MM.1S (cell line): ENCODE data around the gene XYLT2.

Source experiments
- DNase-seq: peaks from one replicate; pipeline ENCODE4 v3.0.0-alpha.2; 2015
- H2AFZ ChIP-seq: fragments of 300-600 bp; sonication (generic); 2 replicates; pipeline ENCODE4 v1.6.0; 2016; ENCODE audit warnings: antibody characterized with exemption, low read length
- H3F3A ChIP-seq: fragments of 300-600 bp; sonication (generic); 2 replicates; pipeline ENCODE4 v1.6.1; 2016; ENCODE audit warnings: mild to moderate bottlenecking, antibody characterized with exemption, low read length, moderate library complexity, mixed read lengths; ENCODE audit not compliant: insufficient read depth
- H3K27ac ChIP-seq: fragments of 300-600 bp; sonication (generic); 2 replicates; pipeline ENCODE4 v1.5.1; 2016; ENCODE audit warnings: mild to moderate bottlenecking, low read length
- H3K27me3 ChIP-seq: fragments of 300-600 bp; sonication (generic); replicated peaks from 2 replicates; pipeline ENCODE4 v1.6.0; 2016; ENCODE audit warnings: low read length; ENCODE audit not compliant: insufficient read depth
- H3K36me3 ChIP-seq: fragments of 300-600 bp; sonication (generic); replicated peaks from 2 replicates; pipeline ENCODE4 v1.6.1; 2016; ENCODE audit warnings: mild to moderate bottlenecking, low read length, mixed read lengths; ENCODE audit not compliant: insufficient read depth
- H3K4me1 ChIP-seq: fragments of 300-600 bp; sonication (generic); 2 replicates; pipeline ENCODE4 v1.6.1; 2016; ENCODE audit warnings: low read length, mixed read lengths
- H3K4me2 ChIP-seq: fragments of 300-600 bp; sonication (generic); 2 replicates; pipeline ENCODE4 v1.6.0; 2016; ENCODE audit warnings: low read depth, low read length
- H3K4me3 ChIP-seq: fragments of 300-600 bp; sonication (generic); 2 replicates; pipeline ENCODE4 v1.5.1; 2016; ENCODE audit warnings: low read length, mixed read lengths
- H3K79me2 ChIP-seq: fragments of 300-600 bp; sonication (generic); 2 replicates; pipeline ENCODE4 v1.6.1; 2016; ENCODE audit warnings: mixed run types, low read length, mixed read lengths
- H3K9ac ChIP-seq: fragments of 300-600 bp; sonication (generic); 2 replicates; pipeline ENCODE4 v1.6.1; 2016; ENCODE audit warnings: low read length, mixed read lengths
- H3K9me2 ChIP-seq: fragments of 300-600 bp; sonication (generic); replicated peaks from 2 replicates; pipeline ENCODE4 v1.6.1; 2016; ENCODE audit warnings: mild to moderate bottlenecking, low read length, mixed read lengths; ENCODE audit not compliant: insufficient read depth
- H3K9me3 ChIP-seq: fragments of 300-600 bp; sonication (generic); replicated peaks from 2 replicates; pipeline ENCODE4 v1.6.1; 2016; ENCODE audit warnings: mild to moderate bottlenecking, low read length, mixed read lengths; ENCODE audit not compliant: insufficient read depth
- H4K20me1 ChIP-seq: fragments of 300-600 bp; sonication (generic); 2 replicates; pipeline ENCODE4 v1.6.1; 2016; ENCODE audit warnings: mild to moderate bottlenecking, low read length, moderate library complexity, mixed read lengths; ENCODE audit not compliant: insufficient read depth
- EZH2 ChIP-seq: fragments of 300-600 bp; sonication (generic); optimal IDR thresholded peaks from 2 replicates; pipeline ENCODE3; 2017; ENCODE audit warnings: low read depth, mild to moderate bottlenecking, antibody characterized with exemption, low read length, mixed read lengths
- EZH2phosphoT487 ChIP-seq: fragments of 300-600 bp; sonication (generic); IDR thresholded peaks from 2 replicates; pipeline ENCODE4 v1.6.1; 2018; ENCODE audit warnings: antibody characterized with exemption, low read length
- TF ChIP-seq, protein P1 (sequence below): fragments of 300-600 bp; sonication (generic); IDR thresholded peaks from 2 replicates; pipeline ENCODE4 v1.5.1; 2016; ENCODE audit warnings: antibody characterized with exemption, low read length, mixed read lengths

The XYLT2 gene

DNA sequence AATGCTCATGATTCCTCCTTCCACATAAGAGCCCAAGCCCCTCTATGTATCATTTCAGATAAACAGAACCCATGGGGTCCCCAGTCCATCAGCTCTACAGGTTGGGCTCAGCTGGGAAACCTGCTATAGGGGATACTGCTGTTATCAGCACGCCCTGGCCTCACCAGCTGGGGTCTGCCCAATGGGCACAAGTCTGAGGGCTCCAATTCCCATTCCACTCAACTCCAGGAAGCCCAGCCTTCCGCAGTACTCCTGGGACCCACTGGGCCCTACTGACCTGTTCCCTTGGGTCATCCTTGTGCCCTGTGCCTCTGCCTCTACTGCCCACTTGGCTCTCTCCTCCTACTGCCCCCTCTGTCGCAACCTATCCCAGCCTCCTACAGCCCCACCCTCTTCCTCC, 16.2 kb upstream of the XYLT2 start:
- no peak overlapping the region for H3K9ac ChIP-seq
- H3K79me2 ChIP-seq: no peaks in the 10 kb centered on the region
- no peak overlapping the region for H3K27ac ChIP-seq
- no peaks in the 10 kb centered on the region for H3K4me1 ChIP-seq
- no peaks in the 10 kb centered on the region for H3K36me3 ChIP-seq
- TF ChIP-seq EZH2: no peak
- no peak for TF ChIP-seq EZH2phosphoT487
- TF ChIP-seq, protein P1, sequence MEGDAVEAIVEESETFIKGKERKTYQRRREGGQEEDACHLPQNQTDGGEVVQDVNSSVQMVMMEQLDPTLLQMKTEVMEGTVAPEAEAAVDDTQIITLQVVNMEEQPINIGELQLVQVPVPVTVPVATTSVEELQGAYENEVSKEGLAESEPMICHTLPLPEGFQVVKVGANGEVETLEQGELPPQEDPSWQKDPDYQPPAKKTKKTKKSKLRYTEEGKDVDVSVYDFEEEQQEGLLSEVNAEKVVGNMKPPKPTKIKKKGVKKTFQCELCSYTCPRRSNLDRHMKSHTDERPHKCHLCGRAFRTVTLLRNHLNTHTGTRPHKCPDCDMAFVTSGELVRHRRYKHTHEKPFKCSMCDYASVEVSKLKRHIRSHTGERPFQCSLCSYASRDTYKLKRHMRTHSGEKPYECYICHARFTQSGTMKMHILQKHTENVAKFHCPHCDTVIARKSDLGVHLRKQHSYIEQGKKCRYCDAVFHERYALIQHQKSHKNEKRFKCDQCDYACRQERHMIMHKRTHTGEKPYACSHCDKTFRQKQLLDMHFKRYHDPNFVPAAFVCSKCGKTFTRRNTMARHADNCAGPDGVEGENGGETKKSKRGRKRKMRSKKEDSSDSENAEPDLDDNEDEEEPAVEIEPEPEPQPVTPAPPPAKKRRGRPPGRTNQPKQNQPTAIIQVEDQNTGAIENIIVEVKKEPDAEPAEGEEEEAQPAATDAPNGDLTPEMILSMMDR: no peak
- no peak overlapping the region for H2AFZ ChIP-seq
- no peak for DNase-seq
- no peak overlapping the region for H3K4me3 ChIP-seq
- H3K4me2 ChIP-seq: no peak overlapping the region
- H4K20me1 ChIP-seq: no peaks in the 10 kb centered on the region
- no peaks in the 10 kb centered on the region for H3K9me2 ChIP-seq
- H3F3A ChIP-seq: no peaks in the 10 kb centered on the region
- no peaks in the 10 kb centered on the region; the same call in 1 of the 2 replicates for H3K27me3 ChIP-seq
- H3K9me3 ChIP-seq: no peaks in the 10 kb centered on the region

DNA sequence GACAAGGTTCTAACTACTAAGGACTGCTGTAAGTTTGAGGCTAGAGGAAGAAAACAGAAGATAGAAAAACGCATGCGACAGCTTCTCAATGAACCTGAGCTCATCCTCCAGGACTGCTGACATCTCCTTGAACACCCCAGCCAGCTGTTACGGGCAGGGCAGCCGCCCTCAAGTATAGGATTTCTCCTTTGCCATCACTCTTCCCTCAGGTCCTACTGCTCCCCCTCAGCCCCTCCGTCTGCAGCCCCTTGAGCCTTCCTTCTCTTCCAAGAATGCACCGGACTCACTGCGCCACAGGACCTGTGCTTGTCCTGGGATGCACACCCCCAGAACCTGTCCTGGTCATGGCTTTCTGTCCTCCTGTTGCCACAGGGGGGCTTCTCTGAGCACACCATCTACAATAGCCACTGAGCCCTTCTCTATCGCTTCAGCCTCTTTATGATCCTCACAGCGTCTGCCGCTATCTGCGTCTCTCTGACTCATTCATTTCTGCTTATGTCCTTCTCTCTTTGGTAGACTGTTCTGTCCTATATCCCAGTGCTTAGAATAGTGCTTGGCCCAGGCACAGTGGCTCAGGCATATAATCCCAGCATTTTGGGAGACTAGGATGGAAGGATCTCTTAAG, 15.7 kb upstream of the XYLT2 start:
- no peaks in the 10 kb centered on the region for H3K79me2 ChIP-seq
- no peaks in the 10 kb centered on the region for H3K36me3 ChIP-seq
- H3K9ac ChIP-seq: no peak overlapping the region
- no peaks in the 10 kb centered on the region for H3K9me2 ChIP-seq
- no peaks in the 10 kb centered on the region for H4K20me1 ChIP-seq
- no peak overlapping the region for H3K4me2 ChIP-seq
- no peaks in the 10 kb centered on the region for H3K9me3 ChIP-seq
- H2AFZ ChIP-seq: no peak overlapping the region
- TF ChIP-seq, protein P1: no peak
- no peak for TF ChIP-seq EZH2phosphoT487
- no peak for TF ChIP-seq EZH2
- H3K27me3 ChIP-seq: no peaks in the 10 kb centered on the region; the same call in 1 of the 2 replicates
- DNase-seq: no peak
- H3F3A ChIP-seq: no peaks in the 10 kb centered on the region
- H3K27ac ChIP-seq: no peak overlapping the region
- no peaks in the 10 kb centered on the region for H3K4me1 ChIP-seq
- no peak overlapping the region for H3K4me3 ChIP-seq

DNA sequence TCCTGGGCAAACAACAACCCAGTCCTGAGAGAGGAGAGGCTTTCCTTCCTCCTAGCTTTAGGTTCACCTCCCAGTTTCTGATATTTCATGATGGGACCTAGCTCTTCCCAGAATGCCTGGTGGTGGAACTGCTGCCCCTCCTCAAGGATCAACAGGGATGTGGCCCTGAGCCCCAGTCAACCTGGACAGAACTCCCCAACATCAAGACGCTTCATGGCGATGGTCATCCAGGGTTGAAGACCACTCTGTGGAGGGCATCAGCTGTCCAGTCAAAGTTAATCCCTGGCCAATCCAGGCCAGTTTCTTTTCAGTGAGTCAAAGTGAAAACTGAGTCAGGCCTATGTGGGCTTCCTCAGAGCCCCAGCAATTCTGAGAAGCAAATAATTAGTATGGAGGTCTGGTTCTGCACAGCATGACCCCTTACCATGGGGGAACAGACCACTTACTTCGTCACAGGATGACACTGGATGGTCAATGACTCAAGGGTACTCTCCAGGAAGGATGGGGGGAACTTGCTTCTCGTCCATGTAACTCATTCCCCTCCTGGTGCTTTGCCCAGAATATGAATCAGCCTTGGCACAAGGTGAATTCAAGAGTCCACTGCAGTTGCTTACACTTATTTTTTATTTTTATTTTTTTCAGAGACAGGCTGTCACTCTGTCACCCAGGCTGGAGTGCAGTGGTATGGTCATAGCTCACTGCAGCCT, 14.7 kb upstream of the XYLT2 start:
- Histone ChIP-seq H3K9me3 (no peaks in the 10 kb centered on the region), H3K27ac (no peak overlapping the region), H3K9ac (no peak overlapping the region), H3K9me2 (no peaks in the 10 kb centered on the region), H3K4me1 (no peaks in the 10 kb centered on the region), H3K4me3 (no peak overlapping the region), H4K20me1 (no peaks in the 10 kb centered on the region), H3K4me2 (no peak overlapping the region), H2AFZ (no peak overlapping the region), H3K79me2 (no peaks in the 10 kb centered on the region), H3K36me3 (no peaks in the 10 kb centered on the region), H3K27me3 (no peaks in the 10 kb centered on the region; the same call in 1 of the 2 replicates), H3F3A (no peaks in the 10 kb centered on the region)
- TF ChIP-seq, protein P1: no peak
- TF ChIP-seq EZH2 (no peak), EZH2phosphoT487 (no peak)
- no peak for DNase-seq
